COLO668 (cell line): ENCODE results near the gene ATXN3L.
A peak's percentile ranks its signal among the peaks of the same experiment; 100 is the strongest.

ENCODE experiments used
- DNase-seq: peaks from one replicate; lab custom pipeline; 2025; ENCODE audit not compliant: unreplicated experiment; lab: John Stamatoyannopoulos, UW

ATXN3L gene

GRCh38 chrX:13319953-13320352 lies at the start of gene ATXN3L:
Gene ATXN3L (minus strand): TSS chrX:13320053. CDS start chrX:13319934, 119 bp downstream.
- no peak for DNase-seq

- no peak for DNase-seq
These were observed 49.6 kb upstream of the ATXN3L start for GRCh38 chrX:13369256-13370030.

- no peak for DNase-seq
These were observed 48.1 kb upstream of the ATXN3L start for GRCh38 chrX:13367950-13368349.

- no peak for DNase-seq
These were observed 46.8 kb upstream of the ATXN3L start for GRCh38 chrX:13366698-13367097.

GRCh38 chrX:13365161-13365560 lies 45.3 kb upstream of the ATXN3L start:
- DNase-seq, result no peak

- no peak for DNase-seq
These were observed 44.5 kb upstream of the ATXN3L start for GRCh38 chrX:13364230-13364857.

- peak; percentile 74 for DNase-seq
These were observed 40.3 kb upstream of the ATXN3L start for GRCh38 chrX:13360146-13360545.

GRCh38 chrX:13357925-13358324 lies 38.1 kb upstream of the ATXN3L start:
- peak; percentile 5 for DNase-seq

- DNase-seq, result peak; percentile 32
These were observed 26.8 kb upstream of the ATXN3L start for GRCh38 chrX:13346646-13347045.

GRCh38 chrX:13345438-13345837 lies 25.6 kb upstream of the ATXN3L start:
- no peak for DNase-seq

GRCh38 chrX:13345037-13345436 lies 25.2 kb upstream of the ATXN3L start:
- no peak for DNase-seq

GRCh38 chrX:13341491-13342101 lies 21.7 kb upstream of the ATXN3L start:
- DNase-seq, result no peak

GRCh38 chrX:13340182-13340791 lies 20.4 kb upstream of the ATXN3L start:
- no peak for DNase-seq

- DNase-seq, result no peak
These were observed 19.8 kb upstream of the ATXN3L start for GRCh38 chrX:13339607-13340006.

GRCh38 chrX:13338996-13339515 lies 19.2 kb upstream of the ATXN3L start:
- DNase-seq, result no peak

GRCh38 chrX:13334491-13334890 lies 14.6 kb upstream of the ATXN3L start:
- no peak for DNase-seq

GRCh38 chrX:13330446-13330845 lies 10.6 kb upstream of the ATXN3L start:
- DNase-seq, result no peak

- DNase-seq, result no peak
These were observed 7.8 kb upstream of the ATXN3L start for GRCh38 chrX:13327666-13328065.

- no peak for DNase-seq
These were observed 3.4 kb upstream of the ATXN3L start for GRCh38 chrX:13323241-13323640.

GRCh38 chrX:13317366-13317765 lies 2.5 kb downstream of the ATXN3L start:
- no peak for DNase-seq

- no peak for DNase-seq
These were observed 8.3 kb downstream of the ATXN3L start for GRCh38 chrX:13311560-13311959.

- DNase-seq, result no peak
These were observed 10.2 kb downstream of the ATXN3L start for GRCh38 chrX:13309631-13310030.
